K562 (cell line): Measurements from ENCODE around the gene LAMB2. TPM values are rescaled to one million over a fixed set of nuclear protein-coding genes. Genes with fewer than 3 reads are reported as not detected.

ENCODE experiments used
- CBFA2T2 ChIP-seq: fragments of 450-650 bp; conservative IDR thresholded peaks from 2 replicates; pipeline ENCODE4 v1.6.1; 2017; ENCODE audit warnings: mild to moderate bottlenecking
- CREM ChIP-seq: IDR thresholded peaks from 2 replicates; pipeline ENCODE4 v1.6.1; 2014; ENCODE audit warnings: antibody characterized with exemption, low read depth
- PHB ChIP-seq: fragments of 250-450 bp; sonication (Bioruptor Pico); IDR thresholded peaks from 2 replicates; pipeline ENCODE4 v1.5.0; 2021
- RCOR1 ChIP-seq, 2 experiments: IDR thresholded peaks; 2 replicates each; pipeline ENCODE4 v1.6.1; 2012; ENCODE audit warnings: low read depth in 2 of 2, low read length in 2 of 2, borderline replicate concordance in 1 of 2, improper control_type of control experiment in 1 of 2
- ZEB2 ChIP-seq: fragments of 450-650 bp; IDR thresholded peaks from 2 replicates; pipeline ENCODE4 v1.6.1; 2016
- ZNF408 ChIP-seq: fragments of 250-450 bp; sonication (Bioruptor Pico); IDR thresholded peaks from 2 replicates; pipeline ENCODE4 v1.4.0; 2020; ENCODE audit warnings: low read depth, mild to moderate bottlenecking, moderate library complexity
- ZNF644 ChIP-seq: fragments of 200-800 bp; sonication (Bioruptor generic); IDR thresholded peaks from 2 replicates; pipeline ENCODE4 v1.6.1; 2016; ENCODE audit warnings: low read depth, missing genetic modification characterization, missing compliant biosample characterization
- ZNF764 ChIP-seq: fragments of 250-450 bp; sonication (Bioruptor Pico); IDR thresholded peaks from 2 replicates; pipeline ENCODE4 v1.4.0; 2020; ENCODE audit warnings: low read depth, mild to moderate bottlenecking, moderate library complexity
- polyA plus RNA-seq, 8 experiments: library from polyadenylated mRNA; depleted of rRNA in 4 of 8; stranded (reverse) in 5 of 8; unstranded in 3 of 8; fragments of >200 nt; fragmentation: Nextera tagmentation in 2 of 8; fragmentation: Illumina TruSeq in 1 of 8; extraction: Ambion mirVana in 2 of 8; extraction: Trizol in 1 of 8; gene quantifications; 2 replicates each; pipeline versions ENCODE4 v1.2.1 to v1.2.3, GENCODE V29; 2011 to 2014; ENCODE audit warnings: inconsistent platforms in 1 of 8, missing spikeins in 1 of 8
- total RNA-seq, 7 experiments: library from RNA; depleted of rRNA in 6 of 7; stranded (reverse); fragments of >200 nt in 6 of 7; fragmentation: Illumina TruSeq in 2 of 7; extraction: Trizol in 2 of 7; gene quantifications; 2 replicates each; pipeline versions ENCODE4 v1.2.1 to v1.2.3, GENCODE V29; 2011 to 2021; ENCODE audit warnings: low replicate concordance in 1 of 7
- TF ChIP-seq, protein P1 (sequence below): fragments of 250-450 bp; sonication (Bioruptor Pico); IDR thresholded peaks from 2 replicates; pipeline ENCODE4 v1.5.0; 2021; ENCODE audit warnings: mild to moderate bottlenecking, moderate library complexity
- TF ChIP-seq, protein P2 (sequence below): fragments of 450-650 bp; IDR thresholded peaks from 2 replicates; pipeline ENCODE4 v1.6.1; 2016; ENCODE audit warnings: missing biosample characterization, missing genetic modification characterization
- TF ChIP-seq, protein P3 (sequence below): sonication (generic); formaldehyde crosslinking; IDR thresholded peaks from 2 replicates; pipeline ENCODE4 v1.8.1; 2022; ENCODE audit warnings: missing genetic modification reagents
- TF ChIP-seq, protein P4 (sequence below): sonication (generic); formaldehyde crosslinking; IDR thresholded peaks from 2 replicates; pipeline ENCODE4 v1.8.1; 2023; ENCODE audit warnings: mild to moderate bottlenecking, missing genetic modification reagents
- TF ChIP-seq, protein P5 (sequence below): fragments of 250-450 bp; sonication (Bioruptor Pico); IDR thresholded peaks from 2 replicates; pipeline ENCODE4 v1.4.0; 2020

LAMB2 gene
- total and polyA plus RNA-seq, 9 of the 15 experiments (the other 6 are each of a cell fraction or from before 2014, with no cell fraction given): 1.4 to 26.0 (median 16.2) TPM

DNA sequence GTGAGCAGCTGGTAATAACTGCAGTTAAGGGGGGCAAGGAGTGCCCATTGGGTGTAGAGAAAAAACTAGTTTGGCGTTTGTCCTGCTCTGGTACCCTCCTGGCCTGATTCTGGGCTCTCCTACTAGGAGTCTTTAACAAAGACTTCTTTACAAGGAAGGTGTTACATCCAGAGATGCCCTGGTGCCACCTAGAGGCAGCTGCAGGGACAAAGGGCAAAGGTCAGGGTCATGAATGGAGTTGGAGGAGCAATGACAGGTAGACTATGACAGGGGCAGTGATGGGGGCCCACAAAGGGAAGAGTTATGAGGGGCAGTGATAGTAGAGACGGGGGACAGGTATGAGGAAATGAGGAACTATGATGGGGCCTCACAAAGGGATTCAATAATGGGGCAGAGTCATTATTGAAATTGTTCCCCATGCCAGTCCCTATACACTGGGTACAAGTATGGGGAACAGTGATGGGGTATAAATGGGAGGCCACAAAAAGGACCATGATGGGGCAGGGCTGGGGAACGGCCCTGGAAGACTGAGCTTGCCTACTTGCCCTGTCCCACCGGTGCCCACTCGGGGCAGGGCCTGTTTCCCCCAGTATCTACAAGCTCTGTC, 25.4 kb upstream of the LAMB2 start (continued):
- TF ChIP-seq, protein P1, sequence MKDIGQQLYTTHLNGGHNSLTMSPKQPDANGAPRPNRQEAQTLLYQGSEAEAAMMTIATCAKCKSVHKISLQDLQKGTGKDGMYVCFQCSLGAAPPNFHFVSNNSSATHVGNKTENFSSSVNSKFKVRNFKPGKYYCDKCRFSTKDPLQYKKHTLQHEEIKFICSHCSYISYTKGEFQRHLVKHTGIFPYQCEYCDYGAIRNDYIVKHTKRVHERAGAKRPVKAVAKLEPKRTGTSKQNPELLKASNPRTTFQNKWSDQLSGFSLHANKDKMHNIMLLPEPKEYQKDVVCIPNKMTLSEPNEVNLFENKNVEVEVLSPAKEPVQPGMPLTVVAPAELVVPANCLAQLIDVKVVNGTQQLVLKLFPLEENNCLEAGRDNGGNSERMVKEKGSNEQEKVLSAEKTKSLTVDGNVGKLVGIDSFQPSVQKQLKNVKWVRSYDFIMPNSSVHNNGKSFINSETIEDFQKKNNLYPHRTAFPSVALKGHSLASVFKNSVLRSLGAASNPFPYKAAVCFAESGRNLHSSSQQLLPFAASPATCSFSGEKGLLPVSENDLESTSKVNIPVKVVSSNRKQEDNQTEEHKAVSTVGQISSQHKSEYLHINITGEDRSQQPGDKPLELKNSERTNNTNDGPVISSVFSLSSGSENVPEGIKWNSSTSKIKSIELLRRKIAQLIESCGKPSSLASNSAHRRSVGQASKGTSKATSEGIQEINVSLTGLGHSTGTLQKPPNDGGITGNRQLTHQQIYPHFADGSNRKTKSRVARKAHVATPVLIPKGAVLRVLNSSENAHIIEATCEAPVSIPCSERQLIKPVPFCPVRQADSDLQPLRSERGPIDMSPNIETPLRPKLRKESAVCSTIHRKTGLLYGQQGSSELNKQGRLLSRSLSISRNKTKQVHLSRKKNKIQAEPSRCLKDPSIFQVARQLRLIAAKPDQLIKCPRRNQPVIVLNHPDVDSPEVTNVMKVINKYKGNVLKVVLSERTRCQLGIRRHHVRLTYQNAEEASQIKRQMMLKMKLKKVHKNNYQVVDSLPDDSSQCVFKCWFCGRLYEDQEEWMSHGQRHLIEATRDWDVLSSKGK (CRISPR knock-in tag): no peak
- no peak for TF ChIP-seq ZNF764 (CRISPR knock-in tag)
- TF ChIP-seq, protein P2, sequence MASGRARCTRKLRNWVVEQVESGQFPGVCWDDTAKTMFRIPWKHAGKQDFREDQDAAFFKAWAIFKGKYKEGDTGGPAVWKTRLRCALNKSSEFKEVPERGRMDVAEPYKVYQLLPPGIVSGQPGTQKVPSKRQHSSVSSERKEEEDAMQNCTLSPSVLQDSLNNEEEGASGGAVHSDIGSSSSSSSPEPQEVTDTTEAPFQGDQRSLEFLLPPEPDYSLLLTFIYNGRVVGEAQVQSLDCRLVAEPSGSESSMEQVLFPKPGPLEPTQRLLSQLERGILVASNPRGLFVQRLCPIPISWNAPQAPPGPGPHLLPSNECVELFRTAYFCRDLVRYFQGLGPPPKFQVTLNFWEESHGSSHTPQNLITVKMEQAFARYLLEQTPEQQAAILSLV (tag): no peak
- TF ChIP-seq ZNF408 (CRISPR knock-in tag): no peak
- TF ChIP-seq RCOR1 (IDR thresholded peaks at IDR 0.05; ENCODE audit: borderline replicate concordance in 1 of 2, low read depth in 2 of 2, low read length in 2 of 2): peak in 1 of 2 experiments; percentile 27; a peak in 1 of 4 replicates
- TF ChIP-seq, protein P3, sequence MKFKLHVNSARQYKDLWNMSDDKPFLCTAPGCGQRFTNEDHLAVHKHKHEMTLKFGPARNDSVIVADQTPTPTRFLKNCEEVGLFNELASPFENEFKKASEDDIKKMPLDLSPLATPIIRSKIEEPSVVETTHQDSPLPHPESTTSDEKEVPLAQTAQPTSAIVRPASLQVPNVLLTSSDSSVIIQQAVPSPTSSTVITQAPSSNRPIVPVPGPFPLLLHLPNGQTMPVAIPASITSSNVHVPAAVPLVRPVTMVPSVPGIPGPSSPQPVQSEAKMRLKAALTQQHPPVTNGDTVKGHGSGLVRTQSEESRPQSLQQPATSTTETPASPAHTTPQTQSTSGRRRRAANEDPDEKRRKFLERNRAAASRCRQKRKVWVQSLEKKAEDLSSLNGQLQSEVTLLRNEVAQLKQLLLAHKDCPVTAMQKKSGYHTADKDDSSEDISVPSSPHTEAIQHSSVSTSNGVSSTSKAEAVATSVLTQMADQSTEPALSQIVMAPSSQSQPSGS (CRISPR knock-in tag): no peak
- no peak for TF ChIP-seq ZEB2
- TF ChIP-seq, protein P4, sequence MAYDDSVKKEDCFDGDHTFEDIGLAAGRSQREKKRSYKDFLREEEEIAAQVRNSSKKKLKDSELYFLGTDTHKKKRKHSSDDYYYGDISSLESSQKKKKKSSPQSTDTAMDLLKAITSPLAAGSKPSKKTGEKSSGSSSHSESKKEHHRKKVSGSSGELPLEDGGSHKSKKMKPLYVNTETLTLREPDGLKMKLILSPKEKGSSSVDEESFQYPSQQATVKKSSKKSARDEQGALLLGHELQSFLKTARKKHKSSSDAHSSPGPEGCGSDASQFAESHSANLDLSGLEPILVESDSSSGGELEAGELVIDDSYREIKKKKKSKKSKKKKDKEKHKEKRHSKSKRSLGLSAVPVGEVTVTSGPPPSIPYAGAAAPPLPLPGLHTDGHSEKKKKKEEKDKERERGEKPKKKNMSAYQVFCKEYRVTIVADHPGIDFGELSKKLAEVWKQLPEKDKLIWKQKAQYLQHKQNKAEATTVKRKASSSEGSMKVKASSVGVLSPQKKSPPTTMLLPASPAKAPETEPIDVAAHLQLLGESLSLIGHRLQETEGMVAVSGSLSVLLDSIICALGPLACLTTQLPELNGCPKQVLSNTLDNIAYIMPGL (CRISPR knock-in tag): no peak
- no peak for TF ChIP-seq PHB (CRISPR knock-in tag)
- no peak for TF ChIP-seq ZNF644 (tag)
- no peak for TF ChIP-seq CREM
- TF ChIP-seq CBFA2T2: no peak
- TF ChIP-seq, protein P5, sequence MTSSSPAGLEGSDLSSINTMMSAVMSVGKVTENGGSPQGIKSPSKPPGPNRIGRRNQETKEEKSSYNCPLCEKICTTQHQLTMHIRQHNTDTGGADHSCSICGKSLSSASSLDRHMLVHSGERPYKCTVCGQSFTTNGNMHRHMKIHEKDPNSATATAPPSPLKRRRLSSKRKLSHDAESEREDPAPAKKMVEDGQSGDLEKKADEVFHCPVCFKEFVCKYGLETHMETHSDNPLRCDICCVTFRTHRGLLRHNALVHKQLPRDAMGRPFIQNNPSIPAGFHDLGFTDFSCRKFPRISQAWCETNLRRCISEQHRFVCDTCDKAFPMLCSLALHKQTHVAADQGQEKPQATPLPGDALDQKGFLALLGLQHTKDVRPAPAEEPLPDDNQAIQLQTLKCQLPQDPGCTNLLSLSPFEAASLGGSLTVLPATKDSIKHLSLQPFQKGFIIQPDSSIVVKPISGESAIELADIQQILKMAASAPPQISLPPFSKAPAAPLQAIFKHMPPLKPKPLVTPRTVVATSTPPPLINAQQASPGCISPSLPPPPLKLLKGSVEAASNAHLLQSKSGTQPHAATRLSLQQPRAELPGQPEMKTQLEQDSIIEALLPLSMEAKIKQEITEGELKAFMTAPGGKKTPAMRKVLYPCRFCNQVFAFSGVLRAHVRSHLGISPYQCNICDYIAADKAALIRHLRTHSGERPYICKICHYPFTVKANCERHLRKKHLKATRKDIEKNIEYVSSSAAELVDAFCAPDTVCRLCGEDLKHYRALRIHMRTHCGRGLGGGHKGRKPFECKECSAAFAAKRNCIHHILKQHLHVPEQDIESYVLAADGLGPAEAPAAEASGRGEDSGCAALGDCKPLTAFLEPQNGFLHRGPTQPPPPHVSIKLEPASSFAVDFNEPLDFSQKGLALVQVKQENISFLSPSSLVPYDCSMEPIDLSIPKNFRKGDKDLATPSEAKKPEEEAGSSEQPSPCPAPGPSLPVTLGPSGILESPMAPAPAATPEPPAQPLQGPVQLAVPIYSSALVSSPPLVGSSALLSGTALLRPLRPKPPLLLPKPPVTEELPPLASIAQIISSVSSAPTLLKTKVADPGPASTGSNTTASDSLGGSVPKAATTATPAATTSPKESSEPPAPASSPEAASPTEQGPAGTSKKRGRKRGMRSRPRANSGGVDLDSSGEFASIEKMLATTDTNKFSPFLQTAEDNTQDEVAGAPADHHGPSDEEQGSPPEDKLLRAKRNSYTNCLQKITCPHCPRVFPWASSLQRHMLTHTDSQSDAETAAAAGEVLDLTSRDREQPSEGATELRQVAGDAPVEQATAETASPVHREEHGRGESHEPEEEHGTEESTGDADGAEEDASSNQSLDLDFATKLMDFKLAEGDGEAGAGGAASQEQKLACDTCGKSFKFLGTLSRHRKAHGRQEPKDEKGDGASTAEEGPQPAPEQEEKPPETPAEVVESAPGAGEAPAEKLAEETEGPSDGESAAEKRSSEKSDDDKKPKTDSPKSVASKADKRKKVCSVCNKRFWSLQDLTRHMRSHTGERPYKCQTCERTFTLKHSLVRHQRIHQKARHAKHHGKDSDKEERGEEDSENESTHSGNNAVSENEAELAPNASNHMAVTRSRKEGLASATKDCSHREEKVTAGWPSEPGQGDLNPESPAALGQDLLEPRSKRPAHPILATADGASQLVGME: no peak
